ENCODE data around the gene OSCP1.

OSCP1 gene

GRCh38 chr1:36442337-36442736, 7.9 kb downstream of the OSCP1 start:
- TF ChIP-seq CTCF (IDR thresholded peaks at IDR 0.05; ENCODE audit: low read length): no peak
- no peak for TF ChIP-seq EZH2 (IDR thresholded peaks at IDR 0.05; ENCODE audit: borderline replicate concordance, low read length)
- Histone ChIP-seq H3K27ac (ENCODE audit: low read depth, low read length, poor library complexity, severe bottlenecking) (no peak overlapping the region), H3K9me2 (ENCODE audit: low read depth, low read length) (no peaks in the 10 kb centered on the region), H3K27me3 (ENCODE audit: insufficient read depth, low read length) (no peaks in the 10 kb centered on the region), H4K20me1 (ENCODE audit: insufficient read depth, low read length) (no peaks in the 10 kb centered on the region), H3K4me1 (ENCODE audit: insufficient read depth, low read length, severe bottlenecking) (no peaks in the 10 kb centered on the region), H2AFZ (ENCODE audit: low read length) (no peak overlapping the region), H3K9me3 (ENCODE audit: low read length) (no peaks in the 10 kb centered on the region), H3K9ac (ENCODE audit: low read length) (no peak overlapping the region), H3F3A (ENCODE audit: insufficient read depth, low read length) (no peaks in the 10 kb centered on the region), H3K4me3 (ENCODE audit: low read depth, low read length, poor library complexity, severe bottlenecking) (no peak overlapping the region), H3K79me2 (ENCODE audit: insufficient read depth, low read length) (no peaks in the 10 kb centered on the region), H3K36me3 (ENCODE audit: insufficient read depth, low read length) (no peaks in the 10 kb centered on the region), H3K4me2 (ENCODE audit: low read length) (no peak overlapping the region)

GRCh38 chr1:36440646-36441045, 9.6 kb downstream of the OSCP1 start:
- Histone ChIP-seq H3K79me2 (ENCODE audit: insufficient read depth, low read length) (no peaks in the 10 kb centered on the region), H3K9ac (ENCODE audit: low read length) (no peak overlapping the region), H3K9me2 (ENCODE audit: low read depth, low read length) (no peaks in the 10 kb centered on the region), H3K4me1 (ENCODE audit: insufficient read depth, low read length, severe bottlenecking) (no peaks in the 10 kb centered on the region), H3K4me2 (ENCODE audit: low read length) (no peak overlapping the region), H3F3A (ENCODE audit: insufficient read depth, low read length) (no peaks in the 10 kb centered on the region), H3K27me3 (ENCODE audit: insufficient read depth, low read length) (no peaks in the 10 kb centered on the region), H2AFZ (ENCODE audit: low read length) (no peak overlapping the region), H4K20me1 (ENCODE audit: insufficient read depth, low read length) (no peaks in the 10 kb centered on the region), H3K4me3 (ENCODE audit: low read depth, low read length, poor library complexity, severe bottlenecking) (no peak overlapping the region), H3K9me3 (ENCODE audit: low read length) (no peaks in the 10 kb centered on the region), H3K27ac (ENCODE audit: low read depth, low read length, poor library complexity, severe bottlenecking) (no peak overlapping the region), H3K36me3 (ENCODE audit: insufficient read depth, low read length) (no peaks in the 10 kb centered on the region)
- TF ChIP-seq CTCF (IDR thresholded peaks at IDR 0.05; ENCODE audit: low read length): no peak
- no peak for TF ChIP-seq EZH2 (IDR thresholded peaks at IDR 0.05; ENCODE audit: borderline replicate concordance, low read length)

- Histone ChIP-seq H3K4me3 (ENCODE audit: low read depth, low read length, poor library complexity, severe bottlenecking) (no peak overlapping the region), H3F3A (ENCODE audit: insufficient read depth, low read length) (no peaks in the 10 kb centered on the region), H3K9me2 (ENCODE audit: low read depth, low read length) (no peaks in the 10 kb centered on the region), H3K27ac (ENCODE audit: low read depth, low read length, poor library complexity, severe bottlenecking) (no peak overlapping the region), H4K20me1 (ENCODE audit: insufficient read depth, low read length) (no peaks in the 10 kb centered on the region), H3K27me3 (ENCODE audit: insufficient read depth, low read length) (no peaks in the 10 kb centered on the region), H3K9ac (ENCODE audit: low read length) (no peak overlapping the region), H3K36me3 (ENCODE audit: insufficient read depth, low read length) (no peaks in the 10 kb centered on the region), H3K9me3 (ENCODE audit: low read length) (no peaks in the 10 kb centered on the region), H3K79me2 (ENCODE audit: insufficient read depth, low read length) (no peaks in the 10 kb centered on the region), H3K4me1 (ENCODE audit: insufficient read depth, low read length, severe bottlenecking) (no peaks in the 10 kb centered on the region), H2AFZ (ENCODE audit: low read length) (no peak overlapping the region), H3K4me2 (ENCODE audit: low read length) (no peak overlapping the region)
- TF ChIP-seq EZH2 (IDR thresholded peaks at IDR 0.05; ENCODE audit: borderline replicate concordance, low read length) (no peak), CTCF (IDR thresholded peaks at IDR 0.05; ENCODE audit: low read length) (no peak)
These were observed 10.2 kb downstream of the OSCP1 start for GRCh38 chr1:36440044-36440443.
